ENCODE measurements around the gene WDR33. TPM values are rescaled to one million over a fixed set of nuclear protein-coding genes. Genes with fewer than 3 reads are reported as not detected.

WDR33 gene
- total RNA-seq, 1 experiment from 2014 or later: 36.6 TPM

DNA sequence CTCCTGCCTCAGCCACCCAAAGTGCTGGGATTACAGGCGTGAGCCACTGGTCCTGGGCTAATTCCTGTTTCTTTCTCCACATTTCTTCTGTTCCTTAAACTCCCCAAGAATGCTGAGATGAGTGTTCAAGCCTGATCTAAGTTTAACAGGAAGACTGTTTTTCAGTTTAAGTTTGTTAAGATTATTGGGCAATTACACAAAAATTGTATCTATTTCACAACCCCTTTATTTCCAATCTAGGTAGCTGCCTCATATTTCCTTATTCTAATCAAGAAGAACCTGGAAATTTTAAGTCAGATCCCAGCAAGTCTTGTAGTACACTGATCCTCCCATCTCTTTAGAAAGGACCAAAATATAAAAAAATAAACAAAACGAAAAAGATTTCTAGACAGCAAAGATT, 98.0 kb downstream of the WDR33 start:
- H3K9me3 ChIP-seq (replicated peaks): no peaks in the 10 kb centered on the region
- no peaks in the 10 kb centered on the region for H3K27me3 ChIP-seq (replicated peaks)
- peaks cover 10% of the 10 kb centered on the region for H3K4me1 ChIP-seq (replicated peaks)
- DNase-seq (ENCODE audit: low read depth in 1 of 2, low spot score in 2 of 2): no peak
- no peak overlapping the region for H3K27ac ChIP-seq
- H3K4me3 ChIP-seq: no peak overlapping the region
- peaks cover 46% of the 10 kb centered on the region for H3K36me3 ChIP-seq

DNA sequence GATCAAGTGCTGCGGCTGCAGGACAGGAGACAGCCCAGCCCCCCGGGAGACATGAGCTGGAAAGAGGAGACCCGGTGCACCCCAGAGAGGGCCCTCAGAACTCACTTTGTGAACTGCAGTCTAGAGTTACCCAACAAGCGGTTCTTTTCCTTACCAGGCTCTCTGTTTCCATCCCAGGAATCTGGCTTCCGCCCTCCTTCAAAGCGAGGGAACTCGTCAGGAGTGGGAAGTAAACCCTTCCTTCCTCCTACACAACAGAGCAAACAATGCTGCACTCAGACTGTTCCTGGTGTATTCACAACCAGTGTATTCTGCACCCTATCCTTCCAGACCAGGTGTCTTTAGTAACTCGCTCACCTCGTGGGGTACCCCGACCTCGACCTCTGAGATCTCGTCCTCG, 101.6 kb downstream of the WDR33 start:
- no peak overlapping the region for H3K4me3 ChIP-seq
- H3K9me3 ChIP-seq (replicated peaks): no peaks in the 10 kb centered on the region
- peaks cover 18% of the 10 kb centered on the region for H3K4me1 ChIP-seq (replicated peaks)
- no peak overlapping the region for H3K27ac ChIP-seq
- H3K27me3 ChIP-seq (replicated peaks): no peaks in the 10 kb centered on the region
- no peak for DNase-seq (ENCODE audit: low read depth in 1 of 2, low spot score in 2 of 2)
- H3K36me3 ChIP-seq: peaks cover 69% of the 10 kb centered on the region

DNA sequence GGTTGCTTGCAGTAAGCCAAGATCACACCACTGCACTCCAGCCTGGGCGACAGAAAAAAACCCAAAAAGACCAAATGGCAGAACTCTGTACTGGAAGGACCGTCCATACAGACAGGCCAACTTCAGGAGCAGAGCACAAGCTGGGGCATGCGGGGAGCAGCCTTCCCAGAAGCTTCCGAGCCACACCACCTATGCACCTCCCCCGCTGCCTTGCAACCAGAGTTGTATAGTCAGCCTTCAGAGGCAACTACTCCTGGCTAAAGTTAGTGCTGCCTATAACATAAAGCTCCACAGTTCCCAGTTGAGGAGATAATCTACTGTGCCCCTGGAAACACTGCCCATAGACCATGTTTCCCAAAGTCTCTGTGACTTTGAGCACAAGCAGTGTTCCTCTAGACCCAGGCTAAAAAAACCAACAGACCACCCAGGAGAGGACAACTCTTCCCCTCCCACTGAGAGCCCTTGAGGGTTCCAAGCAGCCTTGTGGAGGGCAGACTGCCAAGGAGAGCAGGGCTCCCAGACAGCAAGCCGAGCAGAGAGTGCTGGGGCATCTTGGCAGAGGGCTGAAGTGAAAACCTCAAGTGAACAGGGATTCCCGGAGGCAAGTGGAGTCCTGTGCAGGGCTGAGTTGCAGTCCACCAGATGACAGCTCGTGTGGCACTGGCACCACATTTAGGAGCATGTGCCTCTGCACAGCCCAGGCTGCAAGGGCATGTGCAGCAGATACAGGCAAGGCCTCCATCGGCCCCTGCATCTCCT, 102.9 kb downstream of the WDR33 start:
- no peak overlapping the region for H3K4me3 ChIP-seq
- H3K27me3 ChIP-seq (replicated peaks): no peaks in the 10 kb centered on the region
- peaks cover 62% of the 10 kb centered on the region for H3K36me3 ChIP-seq
- DNase-seq (ENCODE audit: low read depth in 1 of 2, low spot score in 2 of 2): peak; percentile 80 to 89
- no peak overlapping the region for H3K27ac ChIP-seq
- no peaks in the 10 kb centered on the region for H3K9me3 ChIP-seq (replicated peaks)
- peaks cover 21% of the 10 kb centered on the region for H3K4me1 ChIP-seq (replicated peaks)

DNA sequence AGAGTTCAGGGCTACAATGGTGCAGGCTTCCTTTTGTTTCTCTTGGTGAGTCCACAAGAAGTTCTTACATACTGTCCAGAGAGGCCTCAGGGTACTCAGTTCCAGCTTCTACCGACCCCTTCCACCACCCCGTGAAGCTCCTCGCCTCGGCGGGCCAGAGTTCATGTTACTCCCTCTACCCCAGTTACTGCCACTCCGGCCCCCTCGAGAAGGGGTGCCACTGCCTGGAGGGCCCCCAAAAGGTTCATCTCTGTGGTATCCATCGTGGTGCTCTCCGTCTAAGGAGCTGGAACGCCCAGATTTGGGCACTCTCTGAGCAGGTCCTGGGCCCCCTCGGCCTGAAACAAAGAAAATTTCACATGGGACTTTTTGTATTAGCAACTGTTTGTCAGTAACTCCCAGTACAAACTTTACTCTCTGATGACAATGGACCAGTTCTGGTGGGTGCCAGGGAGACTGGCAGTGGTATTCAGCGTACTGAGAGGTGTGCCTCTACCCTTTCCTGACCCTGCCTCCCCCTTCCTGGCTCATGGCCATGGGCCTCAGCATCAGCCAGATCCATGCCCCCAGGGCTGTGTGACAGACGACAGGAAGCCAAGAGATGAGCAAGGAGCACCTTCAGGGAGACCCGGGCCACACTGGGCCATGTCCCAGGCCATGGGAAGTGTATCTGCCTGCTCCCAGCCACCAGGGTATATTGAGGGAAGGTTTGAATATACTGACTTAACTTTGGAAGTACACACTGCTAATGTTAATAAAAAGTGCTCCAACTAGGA, 104.6 kb downstream of the WDR33 start:
- no peak for DNase-seq (ENCODE audit: low read depth in 1 of 2, low spot score in 2 of 2)
- Histone ChIP-seq H3K36me3 (peaks cover 72% of the 10 kb centered on the region), H3K27ac (no peak overlapping the region), H3K9me3 (replicated peaks) (peaks cover 5% of the 10 kb centered on the region; the same call in 1 of the 2 replicates), H3K27me3 (replicated peaks) (no peaks in the 10 kb centered on the region), H3K4me3 (no peak overlapping the region), H3K4me1 (replicated peaks) (peaks cover 37% of the 10 kb centered on the region)

DNA sequence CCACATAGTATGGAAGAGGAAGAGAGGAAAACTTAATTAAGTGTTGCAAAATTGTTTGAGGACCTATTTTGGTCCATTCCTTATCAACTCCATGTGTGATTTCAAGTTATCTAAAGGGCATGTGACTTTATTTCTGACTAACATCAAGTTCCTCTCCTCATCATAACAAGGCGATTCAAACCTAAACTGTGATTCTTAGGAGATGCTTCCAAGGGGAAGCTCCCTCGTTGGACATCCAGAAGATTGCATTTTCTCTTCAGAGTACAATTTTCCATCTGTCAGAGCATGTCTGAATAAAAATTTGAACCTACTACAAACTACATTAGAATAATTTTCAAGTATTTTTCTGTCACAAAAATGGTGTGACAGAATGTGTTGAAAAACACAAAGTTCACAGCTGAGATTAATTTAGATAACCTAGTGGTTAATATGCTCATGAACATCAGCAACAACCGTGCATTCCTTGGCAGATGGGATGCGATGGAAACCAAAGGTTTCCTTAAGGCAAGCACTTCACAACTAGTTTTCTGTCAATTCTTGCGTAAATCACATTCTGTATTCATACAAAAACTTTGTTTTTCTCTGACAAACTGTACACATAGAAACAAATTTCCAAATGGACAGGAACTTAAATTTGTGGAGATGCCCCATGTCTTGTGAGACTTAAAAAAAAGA, 105.4 kb downstream of the WDR33 start:
- no peak overlapping the region for H3K27ac ChIP-seq
- no peak for DNase-seq (ENCODE audit: low read depth in 1 of 2, low spot score in 2 of 2)
- peaks cover 73% of the 10 kb centered on the region for H3K36me3 ChIP-seq
- H3K4me1 ChIP-seq (replicated peaks): peaks cover 43% of the 10 kb centered on the region
- no peak overlapping the region for H3K4me3 ChIP-seq
- peaks cover 5% of the 10 kb centered on the region; the same call in 1 of the 2 replicates for H3K9me3 ChIP-seq (replicated peaks)
- H3K27me3 ChIP-seq (replicated peaks): no peaks in the 10 kb centered on the region

DNA sequence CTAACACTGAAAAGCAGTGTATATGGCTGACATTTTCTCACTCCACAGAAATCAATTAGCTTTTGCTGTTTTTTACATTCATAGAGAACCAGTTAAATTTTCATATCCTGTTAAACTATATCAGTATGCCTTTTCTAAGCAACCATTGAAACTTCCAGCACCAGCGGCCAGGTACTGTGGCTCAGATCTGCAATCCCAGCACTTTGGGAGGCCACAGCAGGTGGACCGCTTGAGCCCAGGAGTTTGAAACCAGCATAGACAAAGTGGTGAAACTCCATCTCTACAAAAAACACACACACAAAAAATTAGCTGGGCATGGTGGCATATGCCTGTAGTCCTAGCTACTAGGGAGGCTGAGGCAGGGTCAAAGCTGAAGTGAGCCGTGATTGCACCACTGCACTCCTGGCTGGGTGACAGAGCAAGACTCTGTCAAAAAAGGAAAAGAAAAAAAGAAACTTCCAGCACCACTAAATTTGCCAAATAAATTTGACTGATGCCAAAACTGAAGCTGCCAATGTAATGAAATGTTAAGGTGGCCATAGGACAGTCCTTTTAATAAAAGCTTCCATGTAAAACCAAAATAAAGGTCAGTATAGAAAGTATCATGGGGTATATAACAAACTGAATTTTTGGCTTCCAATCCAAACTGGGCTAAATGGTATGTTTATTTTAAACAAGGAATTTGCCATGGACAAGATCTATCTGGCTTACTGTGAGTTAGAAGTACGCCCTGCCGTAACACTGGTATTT, 106.2 kb downstream of the WDR33 start:
- Histone ChIP-seq H3K27ac (no peak overlapping the region), H3K27me3 (replicated peaks) (no peaks in the 10 kb centered on the region), H3K4me1 (replicated peaks) (peaks cover 47% of the 10 kb centered on the region), H3K4me3 (no peak overlapping the region), H3K36me3 (peaks cover 73% of the 10 kb centered on the region), H3K9me3 (replicated peaks) (peaks cover 5% of the 10 kb centered on the region; the same call in 1 of the 2 replicates)
- DNase-seq (ENCODE audit: low read depth in 1 of 2, low spot score in 2 of 2): no peak

DNA sequence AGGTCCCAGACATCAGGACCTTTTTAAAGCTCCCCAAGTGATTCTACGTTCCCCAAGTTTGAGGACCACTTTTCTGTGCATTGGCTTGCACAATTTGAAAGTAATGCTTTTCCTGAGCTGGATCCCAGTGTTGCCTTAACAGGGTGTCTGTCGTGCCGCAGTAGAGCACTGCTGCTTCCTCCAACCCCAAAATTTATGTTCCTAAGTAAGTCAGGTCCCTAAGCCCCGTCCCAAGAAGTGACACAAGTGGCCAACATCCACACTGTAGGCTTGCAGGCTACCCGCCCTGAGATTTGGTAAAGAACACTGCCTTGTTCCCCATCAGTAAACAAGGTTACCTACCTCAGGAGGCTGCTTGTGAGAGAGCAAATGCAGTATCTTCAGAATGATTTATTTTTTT, 107.7 kb downstream of the WDR33 start:
- Histone ChIP-seq H3K9me3 (replicated peaks) (peaks cover 5% of the 10 kb centered on the region; the same call in 1 of the 2 replicates), H3K27ac (no peak overlapping the region), H3K27me3 (replicated peaks) (no peaks in the 10 kb centered on the region), H3K4me1 (replicated peaks) (peaks cover 40% of the 10 kb centered on the region), H3K36me3 (peaks cover 59% of the 10 kb centered on the region), H3K4me3 (no peak overlapping the region)
- no peak for DNase-seq (ENCODE audit: low read depth in 1 of 2, low spot score in 2 of 2)

DNA sequence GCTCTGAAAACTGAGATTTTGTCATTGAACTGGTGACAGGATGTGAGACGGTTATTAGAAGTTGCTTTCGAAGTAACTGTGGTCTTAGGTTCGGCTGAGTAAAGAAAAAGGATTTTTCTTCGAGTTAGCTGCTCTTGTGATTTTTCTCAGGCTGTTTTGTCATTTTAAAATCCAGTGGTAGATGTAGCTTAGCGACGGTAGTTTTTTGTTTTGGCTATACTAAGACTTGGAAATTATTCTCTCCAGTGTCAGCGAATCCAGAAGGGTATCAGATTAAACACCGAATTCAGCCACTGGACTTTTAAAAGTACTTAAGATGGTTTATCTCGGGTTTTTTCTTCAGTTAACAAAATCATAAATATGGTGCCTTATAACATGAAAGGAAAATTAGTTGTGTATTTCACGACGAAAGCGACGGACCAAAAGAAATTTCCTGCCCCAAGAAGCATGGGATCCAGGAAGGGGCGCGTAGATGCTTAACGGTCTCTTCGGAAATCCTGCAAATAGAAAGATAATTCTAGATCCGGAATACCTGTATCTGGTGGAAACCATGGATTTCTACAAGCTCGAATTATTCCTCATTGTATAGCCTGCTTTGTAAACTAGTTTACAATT, 108.5 kb downstream of the WDR33 start:
- H3K36me3 ChIP-seq: peaks cover 53% of the 10 kb centered on the region
- peaks cover 32% of the 10 kb centered on the region for H3K4me1 ChIP-seq (replicated peaks)
- H3K27ac ChIP-seq: peak overlapping the region; percentile 90
- peak overlapping the region; percentile 97 for H3K4me3 ChIP-seq
- H3K27me3 ChIP-seq (replicated peaks): no peaks in the 10 kb centered on the region
- peaks cover 5% of the 10 kb centered on the region; the same call in 1 of the 2 replicates for H3K9me3 ChIP-seq (replicated peaks)
- DNase-seq (ENCODE audit: low read depth in 1 of 2, low spot score in 2 of 2): no peak

DNA sequence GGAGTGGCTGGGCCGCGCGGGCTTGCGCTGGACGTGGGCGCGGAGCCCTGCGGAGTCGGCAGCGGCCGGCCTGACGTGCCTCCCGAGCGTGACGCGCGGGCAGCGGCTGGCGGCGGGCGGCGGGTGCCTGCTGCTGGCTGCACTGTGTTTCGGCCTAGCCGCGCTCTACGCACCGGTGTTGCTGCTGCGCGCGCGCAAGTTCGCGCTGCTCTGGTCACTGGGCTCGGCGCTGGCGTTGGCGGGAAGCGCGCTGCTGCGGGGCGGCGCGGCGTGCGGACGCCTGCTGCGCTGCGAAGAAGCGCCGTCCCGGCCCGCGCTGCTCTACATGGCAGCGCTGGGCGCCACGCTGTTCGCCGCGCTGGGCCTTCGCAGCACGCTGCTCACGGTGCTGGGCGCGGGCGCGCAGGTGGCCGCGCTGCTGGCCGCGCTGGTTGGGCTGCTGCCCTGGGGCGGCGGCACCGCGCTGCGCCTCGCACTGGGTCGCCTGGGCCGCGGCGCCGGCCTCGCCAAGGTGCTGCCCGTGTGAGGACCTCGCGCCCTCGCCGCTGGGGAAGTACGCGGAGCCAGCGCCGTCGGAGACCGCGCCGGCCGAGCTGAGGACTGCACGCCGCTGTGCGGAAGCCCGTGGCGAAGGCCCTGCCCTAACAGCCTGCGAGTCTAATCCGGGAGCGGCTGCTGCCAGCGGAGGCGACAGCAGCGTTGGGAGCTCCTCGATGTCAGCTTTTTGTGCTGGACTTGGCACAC, 109.1 kb downstream of the WDR33 start:
- peak overlapping the region; percentile 97 for H3K4me3 ChIP-seq
- H3K9me3 ChIP-seq (replicated peaks): peaks cover 5% of the 10 kb centered on the region; the same call in 1 of the 2 replicates
- H3K36me3 ChIP-seq: peaks cover 49% of the 10 kb centered on the region
- H3K27ac ChIP-seq: peak overlapping the region; percentile 90
- H3K27me3 ChIP-seq (replicated peaks): no peaks in the 10 kb centered on the region
- H3K4me1 ChIP-seq (replicated peaks): peaks cover 29% of the 10 kb centered on the region
- peak; percentile 78 to 80 for DNase-seq (ENCODE audit: low read depth in 1 of 2, low spot score in 2 of 2)

DNA sequence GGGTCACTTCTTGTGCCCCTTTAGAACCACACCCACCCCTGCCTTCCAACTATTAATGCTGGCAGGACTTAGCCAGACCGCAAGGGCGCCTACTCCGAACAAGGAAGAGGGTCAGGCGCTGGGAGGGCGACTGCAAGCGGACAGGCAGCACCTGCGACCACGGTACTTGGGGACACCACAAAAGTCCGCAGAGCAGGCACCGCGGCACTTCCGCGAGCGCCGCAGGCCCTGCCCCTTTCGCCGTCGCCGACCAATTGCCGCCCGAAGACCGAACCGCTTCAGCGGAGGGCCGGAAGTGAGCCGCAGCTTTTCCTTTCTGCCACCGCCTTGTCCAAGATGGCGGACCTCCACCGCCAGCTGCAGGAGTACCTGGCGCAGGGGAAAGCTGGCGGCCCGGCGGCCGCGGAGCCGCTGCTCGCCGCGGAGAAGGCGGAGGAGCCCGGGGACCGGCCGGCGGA, 109.7 kb downstream of the WDR33 start, which contains the start of gene SFT2D3:
Gene SFT2D3, plus strand, starts transcription at position 305 of the 458 bp plus-strand sequence. Its CDS starts 32 bp downstream, at position 337.
- Histone ChIP-seq H3K4me1 (replicated peaks) (peaks cover 35% of the 10 kb centered on the region), H3K36me3 (peaks cover 43% of the 10 kb centered on the region), H3K9me3 (replicated peaks) (peaks cover 5% of the 10 kb centered on the region; the same call in 1 of the 2 replicates), H3K27me3 (replicated peaks) (no peaks in the 10 kb centered on the region), H3K27ac (peak within 1 kb of the TSS; percentile 90), H3K4me3 (peak within 1 kb of the TSS; percentile 97)
- peak; percentile 89 to 92 for DNase-seq (ENCODE audit: low read depth in 1 of 2, low spot score in 2 of 2)

DNA sequence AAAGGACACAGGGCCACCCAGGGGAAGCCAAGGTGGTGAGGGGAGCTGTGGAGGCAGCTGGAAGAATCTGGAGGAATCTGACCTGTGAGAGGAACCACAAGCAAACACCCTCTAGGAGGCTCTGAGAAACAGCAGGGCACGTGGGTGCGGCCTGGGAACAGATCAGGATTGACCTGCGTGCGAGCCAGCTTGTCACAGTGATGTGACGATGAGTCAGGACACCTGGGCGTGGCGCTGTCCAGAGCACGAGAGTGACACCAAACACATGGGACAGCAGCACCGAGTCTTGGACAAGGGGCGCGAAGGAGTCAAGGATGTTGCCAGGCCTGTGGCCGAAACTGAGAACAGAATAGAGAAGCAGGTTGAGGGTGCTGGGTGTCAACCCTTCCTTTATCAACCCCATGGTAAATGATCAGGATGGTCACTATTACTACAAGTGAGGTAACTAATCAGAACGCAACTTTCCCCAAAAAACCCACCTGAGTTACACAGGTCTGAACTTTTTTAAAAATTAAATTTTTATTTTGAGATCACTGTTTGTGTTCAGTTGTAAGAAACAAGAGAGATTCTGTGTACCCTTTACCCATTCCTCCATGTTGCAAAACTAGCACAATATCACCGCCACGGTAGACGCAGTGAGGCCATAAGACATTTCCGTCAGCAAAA, 110.3 kb downstream of the WDR33 start:
- H3K9me3 ChIP-seq (replicated peaks): peaks cover 5% of the 10 kb centered on the region; the same call in 1 of the 2 replicates
- peaks cover 38% of the 10 kb centered on the region for H3K4me1 ChIP-seq (replicated peaks)
- H3K4me3 ChIP-seq: peak overlapping the region; percentile 97
- peak overlapping the region; percentile 90 for H3K27ac ChIP-seq
- no peaks in the 10 kb centered on the region for H3K27me3 ChIP-seq (replicated peaks)
- DNase-seq (ENCODE audit: low read depth in 1 of 2, low spot score in 2 of 2): no peak
- peaks cover 37% of the 10 kb centered on the region for H3K36me3 ChIP-seq
